Stimulated activated CD4-positive, alpha-beta T cell treated with anti-CD3 and anti-CD28 coated beads, Interleukin-2, amount 100 ng/mL, for 48 hours (primary cell): ENCODE measurements around the gene AQP6.

Source experiments
- DNase-seq, 2 donors: peaks; one replicate each; pipeline ENCODE4 v3.0.0-alpha.2; 2020

The AQP6 gene

GRCh38 chr12:49956663-49957569 lies 15.8 kb upstream of the AQP6 start:
- no peak for DNase-seq

- no peak for DNase-seq
These were observed 15.2 kb upstream of the AQP6 start for GRCh38 chr12:49957570-49957967.

GRCh38 chr12:49959685-49960473 lies 12.9 kb upstream of the AQP6 start:
- DNase-seq: no peak

- no peak for DNase-seq
These were observed 12.2 kb upstream of the AQP6 start for GRCh38 chr12:49960474-49961110.

- DNase-seq: no peak
These were observed 11.4 kb upstream of the AQP6 start, which contains the start of gene AQP5 for GRCh38 chr12:49961111-49961922. AQP5 (plus strand) TSS chr12:49961872; CDS start chr12:49962018, 146 bp downstream.

- DNase-seq: no peak
These were observed 10.6 kb upstream of the AQP6 start for GRCh38 chr12:49961993-49962764.

GRCh38 chr12:49962861-49963765 lies 9.6 kb upstream of the AQP6 start:
- no peak for DNase-seq

GRCh38 chr12:49963976-49964815 lies 8.6 kb upstream of the AQP6 start:
- DNase-seq: no peak

- no peak for DNase-seq
These were observed 7.7 kb upstream of the AQP6 start for GRCh38 chr12:49964849-49965624.

GRCh38 chr12:49965836-49966235 lies 6.9 kb upstream of the AQP6 start:
- DNase-seq: no peak

- DNase-seq: no peak
These were observed 6.2 kb upstream of the AQP6 start for GRCh38 chr12:49966511-49967041.

- peak; percentile 98 for DNase-seq
These were observed 5.5 kb upstream of the AQP6 start for GRCh38 chr12:49967042-49967776.

- no peak for DNase-seq
These were observed 4.9 kb upstream of the AQP6 start for GRCh38 chr12:49967777-49968250.

- DNase-seq: no peak
These were observed 4.3 kb upstream of the AQP6 start for GRCh38 chr12:49968471-49968870.

- DNase-seq: no peak
These were observed 3.7 kb upstream of the AQP6 start for GRCh38 chr12:49969027-49969426.

GRCh38 chr12:49969651-49970429 lies 2.9 kb upstream of the AQP6 start:
- DNase-seq: no peak

GRCh38 chr12:49970658-49971057 lies 2.1 kb upstream of the AQP6 start:
- DNase-seq: no peak
